Stimulated activated CD4-positive, alpha-beta T cell treated with anti-CD3 and anti-CD28 coated beads, Interleukin-2, amount 100 ng/mL, for 4 hours (primary cell): Measurements from ENCODE around the gene RAB44.
"Not testable (repeated sequence)": the region's sequence is repeated elsewhere in the genome, so short reads cannot be mapped to it uniquely, and the experiment has no call there.

Experiments
- DNase-seq: peaks from one replicate; pipeline ENCODE4 v3.0.0-alpha.2; 2020; ENCODE audit warnings: low read depth

RAB44 gene

GRCh38 chr6:36706339-36706738 lies 8.7 kb downstream of the RAB44 start:
- no peak for DNase-seq

- DNase-seq, result no peak
Observed at GRCh38 chr6:36712816-36713215, 15.2 kb downstream of the RAB44 start.

- no peak for DNase-seq
Observed at GRCh38 chr6:36713846-36714245, 16.2 kb downstream of the RAB44 start.

GRCh38 chr6:36714511-36714910 lies 16.9 kb downstream of the RAB44 start:
- no peak for DNase-seq

GRCh38 chr6:36715469-36715868 lies 17.8 kb downstream of the RAB44 start:
- no peak for DNase-seq

GRCh38 chr6:36716476-36717093 lies 19.0 kb downstream of the RAB44 start:
- no peak for DNase-seq

GRCh38 chr6:36717231-36717825 lies 19.7 kb downstream of the RAB44 start:
- no peak for DNase-seq

GRCh38 chr6:36717871-36718540 lies 20.4 kb downstream of the RAB44 start:
- DNase-seq, result no peak

- no peak for DNase-seq
Observed at GRCh38 chr6:36718560-36718959, 20.9 kb downstream of the RAB44 start.

GRCh38 chr6:36719126-36719525 lies 21.5 kb downstream of the RAB44 start:
- no peak for DNase-seq

- no peak for DNase-seq
Observed at GRCh38 chr6:36720251-36721141, 22.9 kb downstream of the RAB44 start.

GRCh38 chr6:36721369-36722140 lies 23.9 kb downstream of the RAB44 start:
- no peak for DNase-seq

- no peak for DNase-seq
Observed at GRCh38 chr6:36722365-36722764, 24.7 kb downstream of the RAB44 start.

- DNase-seq, result no peak
Observed at GRCh38 chr6:36722879-36723278, 25.3 kb downstream of the RAB44 start.

- not testable (repeated sequence) for DNase-seq
Observed at GRCh38 chr6:36723992-36724391, 26.4 kb downstream of the RAB44 start.

GRCh38 chr6:36724514-36725390 lies 27.1 kb downstream of the RAB44 start:
- DNase-seq, result no peak

- DNase-seq, result no peak
Observed at GRCh38 chr6:36725581-36725980, 28.0 kb downstream of the RAB44 start.

GRCh38 chr6:36727505-36728021 lies 29.9 kb downstream of the RAB44 start:
- DNase-seq, result no peak

GRCh38 chr6:36728289-36729160 lies 30.9 kb downstream of the RAB44 start:
- DNase-seq, result no peak

GRCh38 chr6:36729161-36729524 lies 31.5 kb downstream of the RAB44 start:
- DNase-seq, result no peak
